HG03025 (cell line): ENCODE results near the gene EPSTI1.

Experiments used
- ATAC-seq: cut with Tn5 transposase; IDR thresholded peaks from one replicate; pipeline ENCODE4 v1.9.1; 2021; ENCODE audit warnings: mild to moderate bottlenecking, moderate library complexity; ENCODE audit not compliant: unreplicated experiment, low FRiP score

EPSTI1 gene

GRCh38 chr13:42905579-42905978, 86.5 kb downstream of the EPSTI1 start:
- no peak for ATAC-seq

GRCh38 chr13:42899266-42899665, 92.8 kb downstream of the EPSTI1 start:
- no peak for ATAC-seq

- ATAC-seq: no peak
Measured at GRCh38 chr13:42895776-42896175, 96.3 kb downstream of the EPSTI1 start.

GRCh38 chr13:42894765-42895243, 97.2 kb downstream of the EPSTI1 start:
- ATAC-seq: no peak

- no peak for ATAC-seq
Measured at GRCh38 chr13:42893214-42893671, 98.8 kb downstream of the EPSTI1 start.

- ATAC-seq: no peak
Measured at GRCh38 chr13:42892760-42893159, 99.3 kb downstream of the EPSTI1 start.

- ATAC-seq: no peak
Measured at GRCh38 chr13:42891591-42891990, 100.5 kb downstream of the EPSTI1 start.

GRCh38 chr13:42885325-42885724, 106.7 kb downstream of the EPSTI1 start:
- ATAC-seq: no peak

GRCh38 chr13:42883771-42884467, 108.1 kb downstream of the EPSTI1 start:
- no peak for ATAC-seq

GRCh38 chr13:42883142-42883541, 108.9 kb downstream of the EPSTI1 start:
- no peak for ATAC-seq

GRCh38 chr13:42880056-42880605, 111.9 kb downstream of the EPSTI1 start:
- ATAC-seq: no peak

- no peak for ATAC-seq
Measured at GRCh38 chr13:42878721-42879120, 113.3 kb downstream of the EPSTI1 start.

GRCh38 chr13:42876887-42877545, 115.0 kb downstream of the EPSTI1 start:
- ATAC-seq: no peak

- ATAC-seq: peak; percentile 93
Measured at GRCh38 chr13:42876270-42876714, 115.7 kb downstream of the EPSTI1 start.

- ATAC-seq: peak; percentile 28
Measured at GRCh38 chr13:42875475-42876269, 116.4 kb downstream of the EPSTI1 start.

- no peak for ATAC-seq
Measured at GRCh38 chr13:42874221-42874620, 117.8 kb downstream of the EPSTI1 start.

- ATAC-seq: no peak
Measured at GRCh38 chr13:42873081-42873480, 119.0 kb downstream of the EPSTI1 start.

- ATAC-seq: no peak
Measured at GRCh38 chr13:42867232-42867631, 124.8 kb downstream of the EPSTI1 start.

GRCh38 chr13:42865768-42866102, 126.3 kb downstream of the EPSTI1 start:
- no peak for ATAC-seq

- no peak for ATAC-seq
Measured at GRCh38 chr13:42864952-42865767, 126.9 kb downstream of the EPSTI1 start.
